ENCODE results near the gene AP3B1. TPM values are rescaled to one million over a fixed set of nuclear protein-coding genes. Genes with fewer than 3 reads are reported as not detected.

Gene AP3B1
- total RNA-seq, 1 experiment from 2014 or later: 41.8 TPM

GRCh38 chr5:78279194-78279593 lies 15.3 kb downstream of the AP3B1 start:
- H3K4me1 Mint-ChIP-seq: peaks cover 28 to 30% of the 10 kb centered on the region in 2 experiments
- H3K27ac ChIP-seq (ENCODE audit: insufficient read length, low read depth, low read length): no peak overlapping the region
- no peaks in the 10 kb centered on the region for H4K20me1 ChIP-seq (ENCODE audit: control insufficient read depth, insufficient read depth, insufficient read length)
- H2BK12ac ChIP-seq (ENCODE audit: insufficient read length, low read depth, low read length): no peak overlapping the region
- H2BK20ac ChIP-seq (ENCODE audit: low read depth, low read length, poor library complexity, severe bottlenecking): no peak overlapping the region
- no peaks in the 10 kb centered on the region for H3K27me3 Mint-ChIP-seq (ENCODE audit: low read depth)
- H2BK15ac ChIP-seq (ENCODE audit: low read depth, low read length): no peak overlapping the region
- H2BK120ac ChIP-seq (ENCODE audit: low read depth, low read length, poor library complexity, severe bottlenecking): no peak overlapping the region
- no peaks in the 10 kb centered on the region for H3K23me2 ChIP-seq (ENCODE audit: insufficient read length, low read depth, low read length, poor library complexity, severe bottlenecking)
- no peak overlapping the region for H3K4me2 ChIP-seq (ENCODE audit: insufficient read depth, insufficient read length, low read length)
- no peak overlapping the region for H3K9ac ChIP-seq (ENCODE audit: extremely low read depth, insufficient read length, low read length)
- H3K79me1 ChIP-seq (ENCODE audit: insufficient read depth, low read depth, low read length, poor library complexity, severe bottlenecking): peaks cover 3% of the 10 kb centered on the region
- peaks cover 2% of the 10 kb centered on the region; the same call in 1 of the 2 replicates for H3K4me1 ChIP-seq (ENCODE audit: insufficient read depth, low read length)
- no peak overlapping the region for H3K56ac ChIP-seq (ENCODE audit: insufficient read length, low read depth, low read length)
- H4K5ac ChIP-seq (ENCODE audit: insufficient read length, low read depth, low read length): no peak overlapping the region
- no peaks in the 10 kb centered on the region for H3K9me3 ChIP-seq (ENCODE audit: control insufficient read depth, low read depth, low read length)
- H2BK5ac ChIP-seq (ENCODE audit: insufficient read length, low read length): no peak overlapping the region
- TF ChIP-seq, protein P1, sequence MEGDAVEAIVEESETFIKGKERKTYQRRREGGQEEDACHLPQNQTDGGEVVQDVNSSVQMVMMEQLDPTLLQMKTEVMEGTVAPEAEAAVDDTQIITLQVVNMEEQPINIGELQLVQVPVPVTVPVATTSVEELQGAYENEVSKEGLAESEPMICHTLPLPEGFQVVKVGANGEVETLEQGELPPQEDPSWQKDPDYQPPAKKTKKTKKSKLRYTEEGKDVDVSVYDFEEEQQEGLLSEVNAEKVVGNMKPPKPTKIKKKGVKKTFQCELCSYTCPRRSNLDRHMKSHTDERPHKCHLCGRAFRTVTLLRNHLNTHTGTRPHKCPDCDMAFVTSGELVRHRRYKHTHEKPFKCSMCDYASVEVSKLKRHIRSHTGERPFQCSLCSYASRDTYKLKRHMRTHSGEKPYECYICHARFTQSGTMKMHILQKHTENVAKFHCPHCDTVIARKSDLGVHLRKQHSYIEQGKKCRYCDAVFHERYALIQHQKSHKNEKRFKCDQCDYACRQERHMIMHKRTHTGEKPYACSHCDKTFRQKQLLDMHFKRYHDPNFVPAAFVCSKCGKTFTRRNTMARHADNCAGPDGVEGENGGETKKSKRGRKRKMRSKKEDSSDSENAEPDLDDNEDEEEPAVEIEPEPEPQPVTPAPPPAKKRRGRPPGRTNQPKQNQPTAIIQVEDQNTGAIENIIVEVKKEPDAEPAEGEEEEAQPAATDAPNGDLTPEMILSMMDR (conservative IDR thresholded peaks at IDR 0.05): no peak
- H3K36me3 Mint-ChIP-seq (ENCODE audit: insufficient read depth in 1 of 3, low read depth in 3 of 3): peaks cover 0 to 3% (median 2%) of the 10 kb centered on the region in 3 experiments; a peak in 1 of 7 replicates
- H3K27ac Mint-ChIP-seq: no peak overlapping the region
- no peak overlapping the region for H3K4ac ChIP-seq (ENCODE audit: low read depth, low read length)
- H3K9me3 Mint-ChIP-seq: no peaks in the 10 kb centered on the region
- H4K91ac ChIP-seq (ENCODE audit: insufficient read length, low read depth, low read length): no peak overlapping the region
- no peak overlapping the region for H3T11ph ChIP-seq (ENCODE audit: low read length)
- H3K27me3 ChIP-seq (ENCODE audit: insufficient read depth, low read length): no peaks in the 10 kb centered on the region
- WGBS (ENCODE audit: extremely low coverage, insufficient read length, low lambda C conversion rate): no CpG with 5 or more reads among the region's 5 CpGs
- no peak overlapping the region for H3K14ac ChIP-seq (ENCODE audit: insufficient read depth, low read length)
- no peak overlapping the region for H3K23ac ChIP-seq (ENCODE audit: insufficient read length, low read depth, low read length)
- peaks cover 4% of the 10 kb centered on the region; the same call in 1 of the 2 replicates for H3K79me2 ChIP-seq (ENCODE audit: insufficient read depth, low read length)
- H3K4me3 Mint-ChIP-seq: no peak overlapping the region
- no peak overlapping the region for H2AK5ac ChIP-seq (ENCODE audit: insufficient read length, low read length)
- H4K8ac ChIP-seq (replicated peaks; ENCODE audit: insufficient read length, low read depth, low read length): no peak overlapping the region
- DNase-seq: no peak
- H2AFZ ChIP-seq (ENCODE audit: low read length): no peak overlapping the region
- no peak overlapping the region for H3K18ac ChIP-seq (ENCODE audit: insufficient read length, low read depth, low read length)

Measured in H9 (cell line).